Measurements from ENCODE around the gene GNG7.
"Not testable (repeated sequence)": the region's sequence is repeated elsewhere in the genome, so short reads cannot be mapped to it uniquely, and the experiment has no call there.

The GNG7 gene

DNA sequence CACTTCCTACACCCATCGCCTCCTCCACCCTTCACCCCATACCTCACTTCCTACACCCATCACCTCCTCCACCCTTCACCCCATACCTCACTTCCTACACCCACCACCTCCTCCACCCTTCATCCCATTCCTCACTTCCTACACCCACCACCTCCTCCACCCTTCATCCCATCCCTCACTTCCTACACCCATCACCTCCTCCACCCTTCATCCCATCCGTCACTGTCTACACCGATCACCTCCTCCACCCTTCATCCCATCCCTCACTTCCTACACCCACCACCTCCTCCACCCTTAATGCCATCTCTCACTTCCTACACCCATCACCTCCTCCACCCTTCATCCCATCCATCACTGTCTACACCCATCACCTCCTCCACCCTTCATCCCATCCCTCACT, 10.7 kb upstream of the GNG7 start:
- not testable (repeated sequence) for DNase-seq (ENCODE audit: low read depth in 2 of 2)

DNA sequence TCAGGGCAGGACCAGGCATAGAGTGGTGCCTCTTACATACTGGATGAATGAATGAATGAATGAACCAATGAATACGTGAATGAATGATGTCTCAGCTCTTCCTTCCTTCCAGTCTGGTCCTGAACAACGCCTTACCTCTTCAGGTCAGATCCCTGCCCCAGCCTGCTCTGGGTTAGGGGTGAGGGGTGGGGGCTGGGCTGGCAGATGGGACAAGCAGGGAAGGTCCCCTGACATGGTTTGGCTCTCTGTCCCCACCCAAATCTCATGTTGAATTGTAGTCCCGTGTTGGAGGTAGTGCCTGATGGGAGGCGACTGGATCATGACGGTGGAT, 9.3 kb upstream of the GNG7 start:
- DNase-seq (ENCODE audit: low read depth in 2 of 2), result no peak

DNA sequence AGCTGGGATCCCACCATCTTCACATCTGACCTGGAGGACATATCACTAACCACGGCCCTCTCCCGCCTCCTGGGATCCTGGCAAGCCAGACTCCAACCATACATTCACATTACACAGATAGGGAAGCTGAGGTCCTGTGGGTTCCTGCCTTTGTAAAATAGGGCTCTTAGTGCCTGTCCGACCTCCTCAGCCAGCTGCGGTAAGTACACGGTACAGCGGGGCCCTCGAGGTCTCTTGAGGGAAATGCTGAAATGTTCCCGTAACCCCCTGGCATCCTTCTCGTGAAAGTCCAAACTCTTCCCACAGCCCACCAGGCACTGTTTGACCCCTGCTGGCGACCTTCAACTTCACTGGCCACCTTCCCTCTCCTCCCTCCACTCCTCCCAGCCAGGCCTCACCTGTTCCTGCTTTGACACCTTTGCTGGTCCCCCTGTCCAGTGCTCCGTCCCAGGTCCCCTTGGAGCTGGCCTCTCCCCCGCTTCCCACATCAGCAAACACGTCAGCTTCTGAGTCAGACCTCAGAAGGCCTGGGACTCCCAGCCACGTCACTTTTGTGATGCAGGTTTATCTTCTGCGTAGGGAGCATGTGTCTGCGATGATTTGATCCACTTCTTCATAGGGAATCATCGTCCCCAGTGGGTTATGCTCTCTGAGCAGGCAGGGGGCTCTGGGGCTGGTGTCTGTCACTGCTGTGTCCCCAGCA, 8.8 kb upstream of the GNG7 start:
- no peak for DNase-seq (ENCODE audit: low read depth in 2 of 2)

DNA sequence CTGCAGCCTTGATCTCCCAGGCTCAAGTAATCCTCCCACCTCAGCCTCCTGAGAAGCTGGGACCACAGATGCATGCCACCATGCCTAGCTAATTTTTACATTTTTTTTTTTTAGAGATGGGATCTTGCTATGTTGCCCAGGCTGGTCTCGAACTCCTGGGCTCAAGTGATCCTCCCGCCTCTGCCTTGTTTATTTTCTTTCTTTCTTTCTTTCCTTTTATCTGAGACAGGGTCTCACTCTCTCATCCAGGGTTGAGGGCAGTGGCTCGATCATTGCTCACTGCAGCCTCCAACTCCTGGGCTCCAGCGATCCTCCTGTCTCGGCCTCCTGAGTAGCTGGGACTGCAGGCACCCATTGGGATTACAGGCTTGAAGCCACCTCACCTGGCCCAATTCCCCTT, 3.8 kb upstream of the GNG7 start:
- no peak for DNase-seq (ENCODE audit: low read depth in 2 of 2)

DNA sequence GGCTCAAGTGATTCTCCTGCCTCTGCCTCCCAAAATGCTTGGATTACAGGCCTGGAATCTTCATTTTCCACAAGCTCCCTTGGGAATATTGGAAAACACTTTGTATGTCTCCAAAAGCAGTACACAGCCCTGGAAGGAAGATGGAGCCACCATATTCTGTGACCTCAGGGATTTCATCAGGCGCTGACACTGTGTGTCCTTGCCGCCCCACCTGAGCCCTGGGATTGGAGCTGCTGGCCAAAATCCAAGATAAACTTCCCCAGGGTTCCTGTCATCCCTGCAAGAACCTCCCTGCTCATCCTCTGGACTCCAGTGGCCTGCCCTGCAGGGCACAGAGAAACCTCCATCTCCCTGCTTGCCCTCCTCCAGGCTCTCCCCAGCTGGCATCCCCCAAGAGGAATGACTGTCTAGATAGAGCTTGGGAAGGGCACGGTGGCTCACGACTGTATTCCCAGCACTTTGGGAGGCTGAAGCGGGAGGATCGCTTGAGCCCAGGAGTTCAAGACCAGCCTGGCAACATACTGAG, 1.3 kb upstream of the GNG7 start:
- DNase-seq (ENCODE audit: low read depth in 2 of 2), result no peak

DNA sequence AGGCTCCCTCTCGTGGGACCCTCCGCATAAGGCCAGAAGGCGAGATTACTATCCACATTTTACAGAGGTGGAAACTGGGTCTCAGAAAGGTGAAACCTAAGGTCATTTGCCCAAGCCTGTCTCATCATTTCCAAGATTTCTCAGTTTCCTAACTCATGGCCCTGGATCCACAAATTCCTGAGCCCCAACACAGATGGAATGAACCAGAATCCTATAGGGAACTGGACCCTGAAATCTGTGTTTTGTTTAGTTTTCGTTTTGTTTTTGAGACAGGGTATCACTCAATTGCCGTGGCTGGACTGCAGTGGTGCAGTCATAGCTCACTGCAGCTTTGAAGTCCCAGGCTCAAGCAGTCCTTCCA, 563 bp upstream of the GNG7 start:
- no peak for DNase-seq (ENCODE audit: low read depth in 2 of 2)

DNA sequence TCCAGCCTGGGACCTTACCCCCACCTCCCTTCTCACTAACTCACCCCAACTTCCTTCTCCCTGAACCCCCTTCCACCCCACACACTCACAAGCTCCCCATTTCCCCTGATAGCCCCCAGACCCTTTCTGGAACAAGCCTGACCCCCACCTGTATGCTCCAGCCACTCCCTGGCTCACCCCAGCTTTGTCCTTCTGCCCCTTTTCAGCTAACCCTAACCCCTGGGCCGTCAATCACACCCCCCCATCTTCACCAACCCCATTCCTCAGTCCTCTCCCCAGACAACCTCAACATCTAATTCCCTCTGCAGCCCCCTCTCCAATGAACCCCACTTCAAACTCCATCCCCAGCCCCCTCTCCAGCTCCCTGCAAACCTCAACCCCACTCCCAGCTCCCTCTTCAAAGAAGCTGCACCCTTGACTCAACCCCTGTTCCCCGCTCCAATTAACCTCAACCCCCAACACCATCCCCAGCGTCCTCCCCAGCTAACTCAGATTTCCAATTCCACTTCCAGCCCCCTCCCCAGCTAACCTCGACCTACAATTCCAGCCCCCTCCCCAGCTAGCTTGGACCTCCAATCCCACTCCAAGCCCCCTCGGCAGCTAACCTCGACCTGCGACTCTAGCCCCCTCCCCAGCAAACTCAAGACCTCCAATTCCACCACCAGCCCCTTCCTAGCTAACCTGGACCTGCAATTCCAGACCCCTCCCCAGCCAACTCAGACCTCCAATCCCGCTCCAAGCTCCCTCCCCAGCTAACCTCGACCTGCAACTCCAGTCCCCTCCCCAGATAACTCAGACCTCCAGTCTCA, 929 bp downstream of the GNG7 start:
- no peak for DNase-seq (ENCODE audit: low read depth in 2 of 2)

DNA sequence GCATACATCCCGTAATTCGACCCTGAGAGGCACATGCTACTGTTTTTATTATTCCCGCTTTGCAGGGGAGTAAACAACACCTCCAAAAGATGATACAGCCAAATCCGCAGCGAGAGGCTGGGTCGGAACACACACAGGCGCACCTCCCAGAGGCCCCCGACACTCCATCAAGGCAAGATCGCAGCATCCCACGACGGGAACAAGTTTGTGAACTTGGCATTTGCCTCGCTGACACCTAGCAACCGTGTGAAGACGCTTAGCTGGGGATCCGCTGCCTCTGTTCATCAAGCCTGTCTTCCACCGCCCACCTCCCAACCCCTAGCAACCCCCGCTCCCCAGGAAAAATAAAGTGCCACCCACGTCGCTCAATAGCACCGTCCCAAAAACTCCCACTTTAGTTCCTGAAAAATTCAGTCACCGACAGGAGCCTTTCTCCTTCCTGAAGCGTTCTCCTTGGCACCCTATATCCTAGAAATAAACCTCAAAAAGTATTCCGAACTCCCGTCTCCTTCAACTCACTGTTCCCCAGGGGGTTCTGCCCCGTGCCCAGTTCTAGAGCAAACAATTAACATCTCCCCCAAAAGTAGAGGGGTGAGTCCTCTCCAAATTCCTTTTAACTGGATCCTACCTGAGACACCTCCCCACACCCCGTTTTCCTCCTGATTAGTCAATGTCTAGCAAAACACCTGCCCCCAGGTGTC, 1.7 kb downstream of the GNG7 start:
- no peak for DNase-seq (ENCODE audit: low read depth in 2 of 2)

DNA sequence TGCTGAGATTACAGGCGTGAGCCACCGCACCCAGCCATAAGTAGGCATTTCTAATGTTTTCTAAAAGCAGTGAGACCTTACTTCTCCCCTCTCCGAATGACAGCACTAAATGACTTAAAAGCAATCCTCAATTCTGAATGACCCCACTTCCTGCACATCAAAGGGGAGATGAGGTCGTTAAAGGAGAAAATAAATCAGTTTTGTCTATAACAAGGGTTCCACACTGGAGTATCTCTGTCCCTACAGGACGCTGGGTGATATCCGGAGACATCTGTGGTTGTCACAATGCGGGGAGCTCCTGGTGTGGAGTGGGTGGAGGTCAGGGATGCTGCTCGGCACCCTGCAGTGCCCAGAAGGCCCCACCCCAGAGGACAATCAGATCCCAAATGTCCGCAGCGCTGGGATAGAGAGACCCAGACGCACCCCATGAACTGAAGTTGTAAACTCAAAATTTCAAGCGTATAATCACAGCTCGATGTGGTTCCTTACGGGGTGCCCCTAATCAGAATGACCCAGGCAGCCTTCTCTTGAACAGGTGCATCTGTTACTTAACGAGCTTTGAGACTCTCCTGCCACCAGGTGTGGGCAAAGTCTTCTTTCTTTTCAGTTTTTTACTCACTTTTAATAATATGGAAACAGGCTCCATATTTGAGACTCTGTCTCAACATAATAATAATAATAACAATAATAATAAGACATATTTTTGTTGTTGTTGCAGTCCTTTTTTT, 2.9 kb downstream of the GNG7 start:
- no peak for DNase-seq (ENCODE audit: low read depth in 2 of 2)

DNA sequence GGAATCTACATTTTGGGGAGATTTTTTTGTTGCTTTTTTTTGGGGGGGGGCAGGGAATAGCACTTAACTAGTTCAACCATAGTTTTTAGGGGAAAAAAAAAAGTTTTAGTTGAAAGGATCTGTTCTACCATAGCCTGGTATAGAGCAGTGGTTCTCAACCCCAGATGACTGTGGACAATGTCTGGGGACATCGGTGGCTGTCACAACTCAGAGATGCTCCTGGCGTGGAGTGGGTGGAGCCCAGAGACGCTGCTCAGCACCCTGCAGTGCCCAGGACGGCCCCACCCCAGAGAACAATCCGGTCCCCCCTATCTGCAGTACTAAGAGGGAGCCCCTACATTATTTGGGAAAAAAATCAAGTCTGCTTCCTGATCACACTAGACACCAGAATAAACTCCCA, 8.3 kb downstream of the GNG7 start:
- DNase-seq (ENCODE audit: low read depth in 2 of 2), result no peak

DNA sequence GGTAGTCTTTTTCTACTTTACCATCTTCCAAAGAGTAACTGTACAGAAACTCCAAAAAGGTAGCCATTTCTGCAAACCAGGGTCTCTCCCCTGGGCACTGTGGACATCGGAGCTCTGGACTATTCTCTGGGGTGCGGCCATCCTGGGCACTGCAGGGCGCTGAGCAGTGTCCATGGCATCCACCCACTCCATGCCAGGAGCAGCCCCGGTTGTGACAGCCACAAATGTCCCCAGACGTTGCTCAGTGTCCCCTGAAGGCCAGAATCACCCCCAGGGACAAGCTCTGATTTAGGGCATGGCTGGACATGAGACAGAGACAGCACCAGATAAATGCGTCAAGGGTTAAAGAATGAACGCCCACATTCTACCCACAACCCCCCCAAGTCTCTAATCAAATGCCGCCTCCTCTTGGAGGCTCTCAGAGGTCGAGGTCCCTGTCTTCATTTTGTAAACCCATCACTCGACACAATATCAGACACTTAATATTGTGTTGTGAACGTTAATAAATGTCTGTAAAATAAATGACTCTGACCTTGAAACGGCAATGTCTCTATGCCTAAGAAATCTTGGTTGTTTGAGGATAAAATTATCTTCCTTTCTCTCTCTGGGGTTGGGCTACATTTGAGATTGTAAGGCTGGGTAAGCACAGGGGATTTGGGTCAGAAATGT, 8.9 kb downstream of the GNG7 start:
- DNase-seq (ENCODE audit: low read depth in 2 of 2), result no peak

DNA sequence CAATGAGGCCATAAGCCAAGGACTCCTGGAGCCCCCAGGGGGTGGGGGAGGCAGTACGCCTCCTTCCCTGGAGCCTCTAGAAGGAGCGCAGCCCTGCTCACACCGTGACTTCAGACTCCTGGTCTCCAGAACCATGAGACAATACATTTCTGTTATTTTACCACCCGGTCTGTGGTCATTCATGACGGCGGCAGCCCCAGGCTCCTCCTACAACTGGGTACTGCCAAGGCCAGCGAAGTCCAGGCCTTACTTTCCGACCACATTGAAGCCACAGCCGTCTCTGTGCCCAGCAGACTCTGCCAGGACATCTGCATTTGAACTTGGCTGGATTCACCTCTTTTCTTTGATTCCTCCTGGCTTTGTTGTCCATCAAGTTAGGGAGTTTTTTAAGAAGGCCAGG, 10.5 kb downstream of the GNG7 start:
- no peak for DNase-seq (ENCODE audit: low read depth in 2 of 2)

DNA sequence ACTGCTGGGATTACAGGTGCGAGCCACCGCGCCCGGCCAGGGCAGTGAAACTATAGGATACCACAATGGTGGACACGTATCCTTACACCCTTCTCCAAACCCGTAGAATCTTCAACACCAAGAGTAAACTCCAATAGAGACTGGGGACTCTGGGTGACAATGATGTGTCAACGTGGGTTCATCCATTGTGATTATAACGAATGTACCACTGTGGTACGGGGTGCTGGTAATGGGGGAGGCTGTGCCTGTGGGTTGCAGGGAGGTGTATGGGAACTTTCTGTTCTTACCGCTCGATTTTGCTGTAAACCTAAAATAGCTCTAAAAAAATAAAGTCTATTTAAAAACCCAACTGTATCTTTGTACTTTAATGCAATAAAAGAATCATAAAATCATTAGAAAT, 11.6 kb downstream of the GNG7 start:
- no peak for DNase-seq (ENCODE audit: low read depth in 2 of 2)

DNA sequence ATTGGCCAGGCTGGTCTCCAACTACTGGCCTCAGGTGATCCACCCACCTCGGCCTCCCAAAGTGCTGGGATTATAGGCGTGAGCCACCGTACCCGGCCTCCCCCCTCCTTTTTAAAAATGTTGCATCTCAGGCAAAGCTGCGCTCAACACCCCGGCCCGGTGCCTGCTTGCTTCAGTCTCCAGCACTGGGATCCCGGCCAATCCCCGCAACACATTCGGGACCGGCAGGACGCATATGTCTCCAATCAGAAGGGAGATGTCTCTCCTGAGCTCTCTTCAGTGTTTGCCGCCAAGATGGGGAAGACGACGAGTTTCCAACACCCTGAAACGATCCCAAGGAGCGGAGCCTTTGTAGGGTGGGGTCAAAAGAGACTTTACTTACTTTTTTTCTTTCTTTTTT, 16.1 kb downstream of the GNG7 start:
- DNase-seq (ENCODE audit: low read depth in 2 of 2), result no peak

DNA sequence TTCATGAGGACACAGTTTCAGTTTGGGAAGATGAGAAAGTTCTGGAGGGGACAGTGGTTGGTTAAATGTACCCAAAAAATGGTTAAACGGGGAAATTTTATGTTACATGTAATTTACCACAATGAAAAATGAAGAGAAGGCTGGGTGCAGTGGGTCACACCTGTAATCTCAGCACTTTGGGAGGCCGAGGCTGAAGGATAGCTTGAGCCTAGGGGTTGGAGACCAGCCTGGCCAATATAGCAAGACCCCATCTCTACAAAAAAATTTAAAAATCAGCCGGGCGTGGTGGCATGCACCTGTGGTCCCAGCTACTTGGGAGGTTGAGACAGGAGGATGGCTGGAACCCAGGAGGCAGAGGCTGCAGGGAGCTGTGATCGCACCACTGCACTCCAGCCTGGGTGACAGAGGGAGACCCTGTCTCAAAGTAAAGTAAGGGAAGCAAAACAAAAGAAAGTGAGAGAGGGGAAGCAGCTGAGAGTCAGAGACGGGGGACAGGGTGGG, 17.2 kb downstream of the GNG7 start:
- DNase-seq (ENCODE audit: low read depth in 2 of 2), result no peak

DNA sequence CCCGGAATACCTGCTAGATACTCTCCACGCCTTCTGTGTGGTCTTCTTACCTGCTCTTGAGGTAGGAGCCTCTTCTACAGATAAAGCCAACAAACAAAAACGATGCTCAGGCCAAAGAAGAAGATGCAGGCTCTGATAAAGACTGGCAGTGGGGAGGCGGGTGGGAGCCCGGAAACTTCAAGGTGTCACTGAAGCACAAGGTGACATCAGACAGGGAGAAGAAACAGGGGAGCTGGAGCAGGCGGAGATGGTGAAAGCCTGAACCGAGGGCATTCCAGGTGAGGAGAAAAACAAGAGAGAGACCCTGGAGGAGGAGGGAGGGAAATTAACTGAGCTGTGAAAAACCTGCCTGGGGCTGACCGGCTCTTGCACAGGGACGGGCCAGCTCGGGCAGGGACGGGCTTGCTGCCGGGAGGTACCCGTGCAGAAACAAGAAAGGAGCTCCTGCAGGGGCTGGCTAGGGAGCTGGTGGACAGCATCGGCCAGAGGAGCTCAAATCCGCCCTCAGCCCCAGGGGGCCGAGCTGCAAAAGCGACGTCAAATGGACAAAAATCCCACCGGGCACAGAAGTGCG, 19.0 kb downstream of the GNG7 start:
- no peak for DNase-seq (ENCODE audit: low read depth in 2 of 2)

DNA sequence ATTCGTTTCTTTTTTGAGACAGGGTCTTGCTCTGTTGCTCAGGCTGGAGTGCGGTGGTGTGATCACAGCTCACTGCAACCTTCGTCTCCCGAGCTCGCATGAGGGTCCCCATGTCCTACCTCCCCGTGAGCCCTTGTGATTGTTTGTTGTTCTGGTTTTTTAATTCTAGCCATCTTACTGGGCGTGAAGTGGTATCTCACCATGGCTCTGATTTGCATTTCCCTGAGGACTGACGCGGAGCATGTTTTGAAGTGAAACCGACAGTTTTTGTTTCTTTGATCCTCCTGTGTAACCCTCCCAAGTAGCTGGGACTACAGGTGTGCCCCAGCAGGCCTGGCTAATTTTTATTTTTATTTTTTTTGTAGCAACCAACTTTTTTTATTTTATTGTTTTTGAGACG, 21.7 kb downstream of the GNG7 start:
- DNase-seq (ENCODE audit: low read depth in 2 of 2), result no peak

DNA sequence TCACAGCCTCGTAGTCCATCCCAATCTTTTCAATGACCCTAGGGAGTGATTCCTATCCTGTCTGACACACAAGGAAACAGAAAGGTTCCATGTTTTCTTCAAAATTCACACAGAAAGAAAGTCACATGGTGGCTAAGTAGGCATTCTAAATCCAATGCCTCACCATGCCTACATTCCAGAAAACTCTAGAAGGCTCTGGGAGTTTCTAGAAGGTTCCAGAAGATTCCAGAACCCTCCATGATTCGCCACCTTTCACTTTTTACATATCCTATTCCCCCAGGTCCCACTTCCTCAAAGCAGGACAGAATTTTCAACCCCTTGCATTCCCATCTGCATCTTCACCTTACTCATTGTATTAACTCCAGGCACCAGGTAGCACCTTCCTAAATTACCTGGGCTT, 23.1 kb downstream of the GNG7 start:
- no peak for DNase-seq (ENCODE audit: low read depth in 2 of 2)

DNA sequence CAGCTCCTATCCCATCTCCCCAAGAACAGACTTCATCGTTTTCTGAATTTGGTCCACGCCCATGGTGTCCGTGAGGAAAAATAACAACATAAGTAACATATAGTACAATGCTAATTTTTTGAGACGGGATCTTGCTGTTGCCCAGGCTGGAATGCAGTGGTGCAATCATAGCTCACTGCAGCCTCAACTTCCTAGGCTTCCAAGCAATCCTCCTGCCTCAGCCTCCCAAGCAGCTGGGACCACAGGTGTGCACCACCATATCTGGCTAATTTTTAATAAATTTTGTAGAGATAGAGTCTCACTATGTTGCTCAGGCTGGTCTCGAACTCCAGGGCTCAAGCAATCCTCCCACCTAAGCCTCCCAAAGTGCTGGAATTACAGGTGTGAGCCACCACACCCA, 23.5 kb downstream of the GNG7 start:
- not testable (repeated sequence) for DNase-seq (ENCODE audit: low read depth in 2 of 2)

DNA sequence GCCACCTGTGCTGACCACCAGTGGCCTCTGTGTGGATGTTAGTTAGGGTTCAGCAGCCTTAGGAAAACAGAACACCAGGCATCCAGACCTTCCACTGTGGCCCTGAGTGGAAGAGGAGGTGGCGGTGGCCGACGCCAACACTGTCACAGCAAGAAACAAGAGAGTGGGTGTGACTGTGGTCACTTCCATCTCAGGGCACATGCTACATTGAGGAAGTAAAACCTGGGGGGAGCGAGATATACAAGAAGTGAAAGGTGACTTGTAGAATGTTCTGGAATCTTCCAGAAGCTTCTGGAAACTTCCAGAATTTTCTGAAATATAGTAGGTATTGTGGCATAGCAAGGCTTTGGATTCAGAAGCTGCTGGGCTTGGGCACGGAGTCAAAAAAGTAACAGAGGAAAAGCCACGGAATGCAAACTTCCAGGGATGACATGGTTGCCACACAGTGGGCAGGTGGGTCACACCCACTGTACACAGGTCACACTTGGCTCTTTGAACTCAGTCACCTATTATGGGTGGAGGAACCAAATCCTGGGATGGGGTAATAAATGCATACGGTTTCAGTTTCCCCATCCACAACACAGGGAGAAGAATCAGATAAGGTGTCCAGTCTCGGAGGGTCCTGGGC, 24.3 kb downstream of the GNG7 start:
- no peak for DNase-seq (ENCODE audit: low read depth in 2 of 2)

DNA sequence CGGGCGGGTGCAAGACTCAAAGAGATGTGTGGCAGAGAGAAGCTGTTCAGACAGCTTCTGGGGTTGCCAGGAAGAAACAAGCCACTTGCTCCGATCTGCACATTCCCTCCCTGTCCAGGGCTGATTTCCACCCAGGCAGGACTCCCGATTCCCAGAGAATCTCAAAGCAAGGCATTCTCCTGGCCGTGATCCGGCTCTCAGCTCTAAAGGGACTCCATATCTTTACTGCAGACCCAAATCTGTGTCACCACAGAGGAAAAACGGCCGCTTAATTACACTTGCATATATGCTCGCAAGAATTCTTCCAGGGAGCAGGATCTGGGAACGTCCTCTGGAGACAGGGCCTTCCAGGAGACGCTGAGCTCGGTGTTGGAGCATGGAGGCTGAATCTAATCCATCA, 25.7 kb downstream of the GNG7 start:
- no peak for DNase-seq (ENCODE audit: low read depth in 2 of 2)

Measured in stimulated activated CD4-positive, alpha-beta T cell treated with anti-CD3 and anti-CD28 coated beads, Interleukin-15, amount 100 ng/mL, for 48 hours (primary cell).